Nephron (organoid): ENCODE results near the gene PRDM16.
A peak's percentile ranks its signal among the peaks of the same experiment; 100 is the strongest.

Source experiments
- H3K27ac Mint-ChIP-seq, 3 experiments: 2 replicates each; pipeline ENCODE4 v1.8.0; 2020; ENCODE audit warnings: mixed read lengths in 3 of 3, mild to moderate bottlenecking in 2 of 3, moderate library complexity in 1 of 3
- H3K27me3 Mint-ChIP-seq: 2 replicates; pipeline ENCODE4 v1.8.0; 2021; ENCODE audit warnings: low read depth, mild to moderate bottlenecking, moderate library complexity, mixed read lengths
- H3K36me3 Mint-ChIP-seq: 2 replicates; pipeline ENCODE4 v1.8.0; 2020; ENCODE audit warnings: low read depth, mixed read lengths
- H3K4me1 Mint-ChIP-seq: 2 replicates; pipeline ENCODE4 v1.8.0; 2020; ENCODE audit warnings: mixed read lengths
- H3K4me3 Mint-ChIP-seq, 3 experiments: 2 replicates each; pipeline ENCODE4 v1.8.0; 2020; ENCODE audit warnings: mild to moderate bottlenecking in 3 of 3, mixed read lengths in 3 of 3, moderate library complexity in 2 of 3
- H3K9me3 Mint-ChIP-seq: 2 replicates; pipeline ENCODE4 v1.8.0; 2020; ENCODE audit warnings: mixed read lengths
- CTCF ChIP-seq, 3 experiments: fragments of 200-600 bp; sonication (generic); IDR thresholded peaks; one replicate each; pipeline ENCODE4 v1.5.0; 2021; ENCODE audit warnings: antibody characterized with exemption in 3 of 3; ENCODE audit not compliant: unreplicated experiment in 3 of 3

Gene PRDM16

GRCh38 chr1:3465091-3465934 lies 396.3 kb downstream of the PRDM16 start:
- no peak for TF ChIP-seq CTCF (IDR thresholded peaks at IDR 0.05; ENCODE audit: unreplicated experiment in 3 of 3)
- H3K36me3 Mint-ChIP-seq: no peaks in the 10 kb centered on the region
- peak overlapping the region in 1 of 3 experiments; percentile 56 for H3K4me3 Mint-ChIP-seq
- no peaks in the 10 kb centered on the region for H3K9me3 Mint-ChIP-seq
- peak overlapping the region; percentile 21 to 78 (median 23) for H3K27ac Mint-ChIP-seq
- peaks cover 3% of the 10 kb centered on the region for H3K27me3 Mint-ChIP-seq
- peaks cover 12% of the 10 kb centered on the region for H3K4me1 Mint-ChIP-seq

GRCh38 chr1:3465935-3466321 lies 396.9 kb downstream of the PRDM16 start:
- Mint-ChIP-seq H3K4me3 (peak overlapping the region in 1 of 3 experiments; percentile 56), H3K27me3 (peaks cover 3% of the 10 kb centered on the region), H3K9me3 (no peaks in the 10 kb centered on the region), H3K27ac (peak overlapping the region; percentile 21 to 78 (median 23)), H3K36me3 (no peaks in the 10 kb centered on the region), H3K4me1 (peaks cover 13% of the 10 kb centered on the region)
- no peak for TF ChIP-seq CTCF (IDR thresholded peaks at IDR 0.05; ENCODE audit: unreplicated experiment in 3 of 3)

GRCh38 chr1:3466366-3467075 lies 397.5 kb downstream of the PRDM16 start:
- Mint-ChIP-seq H3K36me3 (no peaks in the 10 kb centered on the region), H3K27ac (peak overlapping the region in 1 of 3 experiments; percentile 21), H3K9me3 (no peaks in the 10 kb centered on the region), H3K4me3 (peak overlapping the region in 1 of 3 experiments; percentile 47), H3K27me3 (peaks cover 3% of the 10 kb centered on the region), H3K4me1 (peaks cover 15% of the 10 kb centered on the region)
- TF ChIP-seq CTCF (IDR thresholded peaks at IDR 0.05; ENCODE audit: unreplicated experiment in 3 of 3): no peak

GRCh38 chr1:3467096-3468036 lies 398.4 kb downstream of the PRDM16 start:
- peaks cover 3% of the 10 kb centered on the region for H3K27me3 Mint-ChIP-seq
- no peak for TF ChIP-seq CTCF (IDR thresholded peaks at IDR 0.05; ENCODE audit: unreplicated experiment in 3 of 3)
- no peak overlapping the region for H3K4me3 Mint-ChIP-seq
- H3K9me3 Mint-ChIP-seq: no peaks in the 10 kb centered on the region
- no peak overlapping the region for H3K27ac Mint-ChIP-seq
- H3K36me3 Mint-ChIP-seq: no peaks in the 10 kb centered on the region
- peaks cover 21% of the 10 kb centered on the region for H3K4me1 Mint-ChIP-seq

GRCh38 chr1:3468236-3469103 lies 399.5 kb downstream of the PRDM16 start:
- peaks cover 26% of the 10 kb centered on the region for H3K4me1 Mint-ChIP-seq
- no peak for TF ChIP-seq CTCF (IDR thresholded peaks at IDR 0.05; ENCODE audit: unreplicated experiment in 3 of 3)
- peaks cover 3% of the 10 kb centered on the region for H3K27me3 Mint-ChIP-seq
- no peak overlapping the region for H3K27ac Mint-ChIP-seq
- no peak overlapping the region for H3K4me3 Mint-ChIP-seq
- no peaks in the 10 kb centered on the region for H3K36me3 Mint-ChIP-seq
- no peaks in the 10 kb centered on the region for H3K9me3 Mint-ChIP-seq
